Measurements from ENCODE around the gene RAB36.

The RAB36 gene

GRCh38 chr22:23203452-23204124, 58.3 kb downstream of the RAB36 start:
- TF ChIP-seq ZBTB7A (IDR thresholded peaks at IDR 0.05; ENCODE audit: low read depth) (no peak), EP300 (IDR thresholded peaks at IDR 0.05; ENCODE audit: borderline replicate concordance) (no peak), CEBPB (IDR thresholded peaks at IDR 0.05) (no peak), NFIC (IDR thresholded peaks at IDR 0.05) (no peak), REST (IDR thresholded peaks at IDR 0.05; ENCODE audit: low read depth) (no peak), CREB1 (IDR thresholded peaks at IDR 0.05; ENCODE audit: low read depth) (no peak), YY1 (IDR thresholded peaks at IDR 0.05; ENCODE audit: low read depth) (no peak), USF1 (IDR thresholded peaks at IDR 0.05) (no peak), TEAD4 (IDR thresholded peaks at IDR 0.05) (no peak), MAX (IDR thresholded peaks at IDR 0.05) (no peak), RAD21 (IDR thresholded peaks at IDR 0.05; ENCODE audit: low read depth) (no peak), EGR1 (IDR thresholded peaks at IDR 0.05) (no peak), FOXM1 (IDR thresholded peaks at IDR 0.05; ENCODE audit: borderline replicate concordance, low read depth) (no peak), TAF1 (IDR thresholded peaks at IDR 0.05; ENCODE audit: low read depth) (no peak), TCF12 (IDR thresholded peaks at IDR 0.05; ENCODE audit: low read depth) (no peak)

- TF ChIP-seq MAX (IDR thresholded peaks at IDR 0.05) (no peak), RAD21 (IDR thresholded peaks at IDR 0.05; ENCODE audit: low read depth) (no peak), USF1 (IDR thresholded peaks at IDR 0.05) (no peak), TEAD4 (IDR thresholded peaks at IDR 0.05) (no peak), EP300 (IDR thresholded peaks at IDR 0.05; ENCODE audit: borderline replicate concordance) (no peak), REST (IDR thresholded peaks at IDR 0.05; ENCODE audit: low read depth) (no peak), CEBPB (IDR thresholded peaks at IDR 0.05) (no peak), FOXM1 (IDR thresholded peaks at IDR 0.05; ENCODE audit: borderline replicate concordance, low read depth) (no peak), TAF1 (IDR thresholded peaks at IDR 0.05; ENCODE audit: low read depth) (no peak)
Measured at GRCh38 chr22:23204125-23204488, 58.8 kb downstream of the RAB36 start.

GRCh38 chr22:23204541-23205157, 59.4 kb downstream of the RAB36 start:
- no peak for TF ChIP-seq YY1 (IDR thresholded peaks at IDR 0.05; ENCODE audit: low read depth)
- TF ChIP-seq EGR1 (IDR thresholded peaks at IDR 0.05): peak; percentile 90
- peak; percentile 95 for TF ChIP-seq EP300 (IDR thresholded peaks at IDR 0.05; ENCODE audit: borderline replicate concordance)
- peak; percentile 100 for TF ChIP-seq NFIC (IDR thresholded peaks at IDR 0.05)
- no peak for TF ChIP-seq RAD21 (IDR thresholded peaks at IDR 0.05; ENCODE audit: low read depth)
- TF ChIP-seq USF1 (IDR thresholded peaks at IDR 0.05): 0 out of 2 replicates have a peak, but pooled peaks have one; percentile 10
- TF ChIP-seq MAX (IDR thresholded peaks at IDR 0.05): peak; percentile 92
- peak; percentile 63; the same call in 1 of the 2 replicates for TF ChIP-seq ZBTB7A (IDR thresholded peaks at IDR 0.05; ENCODE audit: low read depth)
- peak; percentile 80 for TF ChIP-seq FOXM1 (IDR thresholded peaks at IDR 0.05; ENCODE audit: borderline replicate concordance, low read depth)
- no peak for TF ChIP-seq TAF1 (IDR thresholded peaks at IDR 0.05; ENCODE audit: low read depth)
- TF ChIP-seq REST (IDR thresholded peaks at IDR 0.05; ENCODE audit: low read depth): no peak
- TF ChIP-seq TEAD4 (IDR thresholded peaks at IDR 0.05): peak; percentile 97
- TF ChIP-seq CEBPB (IDR thresholded peaks at IDR 0.05): peak; percentile 32; the same call in 1 of the 2 replicates
- TF ChIP-seq TCF12 (IDR thresholded peaks at IDR 0.05; ENCODE audit: low read depth): peak; percentile 99
- no peak for TF ChIP-seq CREB1 (IDR thresholded peaks at IDR 0.05; ENCODE audit: low read depth)
